Esophagus muscularis mucosa (tissue), 4 donors: ENCODE measurements around the gene C4orf36. TPM values are rescaled to one million over a fixed set of nuclear protein-coding genes. Genes with fewer than 3 reads are reported as not detected.

Experiments used
- DNase-seq: peaks from one replicate; pipeline ENCODE4 v3.0.0-alpha.2; 2017; ENCODE audit errors: extremely low spot score
- H3K27ac ChIP-seq, 4 donors: fragments of 200-600 bp; sonication (generic); replicated peaks in 1 of 4; 1 replicate in 3 of 4; 2 replicates in 1 of 4; pipeline ENCODE4 v1.5.1; 2016 to 2019; ENCODE audit warnings: mild to moderate bottlenecking in 1 of 4
- H3K27me3 ChIP-seq, 4 donors: fragments of 200-600 bp; sonication (generic); one replicate each; pipeline versions ENCODE4 v1.5.1 to v1.6.0; 2016 to 2019
- H3K36me3 ChIP-seq, 4 donors: fragments of 200-600 bp; sonication (generic); one replicate each; pipeline ENCODE4 v1.5.1; 2016 to 2019
- H3K4me1 ChIP-seq, 4 donors: fragments of 200-600 bp; sonication (generic); one replicate each; pipeline ENCODE4 v1.5.1; 2016 to 2019
- H3K4me3 ChIP-seq, 4 donors: fragments of 200-600 bp; sonication (generic); 1 replicate in 2 of 4; 2 replicates in 2 of 4; pipeline ENCODE4 v1.5.1; 2016 to 2019; ENCODE audit warnings: mild to moderate bottlenecking in 4 of 4, moderate library complexity in 1 of 4
- H3K9me3 ChIP-seq, 4 donors: fragments of 200-600 bp; sonication (generic); 1 replicate in 3 of 4; 2 replicates in 1 of 4; pipeline ENCODE4 v1.5.1; 2016 to 2019
- EP300 ChIP-seq: sonication (generic); formaldehyde crosslinking; IDR thresholded peaks from one replicate; pipeline ENCODE4 v1.6.1; 2017; ENCODE audit warnings: antibody characterized with exemption
- POLR2A ChIP-seq: fragments of 450-650 bp; IDR thresholded peaks from one replicate; pipeline ENCODE4 v1.6.1; 2017; ENCODE audit warnings: antibody characterized with exemption, moderate library complexity, mild to moderate bottlenecking, low read depth
- POLR2AphosphoS5 ChIP-seq, 2 donors: sonication (generic); formaldehyde crosslinking; IDR thresholded peaks; one replicate each; pipeline ENCODE4 v1.6.1; 2017; ENCODE audit warnings: antibody characterized with exemption in 2 of 2
- WGBS: methylation state at CpG from one replicate; pipeline ENCODE4 v1.1.5; 2018; 5-methylcytosine and 5-hydroxymethylcytosine counted together
- intact Hi-C: fragments of 100-400 bp; cut with DNase I; formaldehyde crosslinking; loops from one replicate; pipeline ENCODE4 v1.15.1; 2023
- total RNA-seq, 4 donors: library from RNA; depleted of rRNA; stranded (reverse); fragments of >200 nt; gene quantifications; one replicate each; pipeline versions ENCODE4 v1.1.0 to v1.2.1, GENCODE V29; 2016
- TF ChIP-seq, protein P1 (sequence below), 3 experiments: fragments of 200-600 bp in 2 of 3; fragments of 450-650 bp in 1 of 3; sonication (generic) in 2 of 3; IDR thresholded peaks; one replicate each; pipeline ENCODE4 v1.5.1; 2017 to 2019; ENCODE audit warnings: antibody characterized with exemption in 3 of 3, mild to moderate bottlenecking in 2 of 3, moderate library complexity in 1 of 3

C4orf36 gene
- total RNA-seq, 4 donors from 2014 or later, result 1.3 TPM; not detected in 3

DNA sequence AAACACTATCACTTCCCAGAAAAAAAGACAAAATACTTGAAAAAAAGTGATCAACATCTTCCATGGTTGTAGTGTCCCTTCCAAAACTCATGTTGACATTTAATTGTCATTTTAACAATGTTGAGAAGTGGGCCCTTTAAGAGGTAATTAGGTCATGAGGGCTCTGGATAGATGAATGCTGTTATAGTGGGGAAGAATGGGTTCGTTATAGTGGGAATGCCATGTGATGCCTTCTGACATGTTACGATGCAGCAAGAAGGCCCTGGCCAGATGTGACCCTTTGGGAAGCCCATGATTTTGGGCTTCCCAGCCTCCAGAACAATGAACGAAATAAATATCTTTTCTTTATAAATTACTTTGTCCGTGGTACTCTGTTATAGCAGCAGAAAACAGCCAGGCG lies 39.0 kb downstream of the C4orf36 start:
- Histone ChIP-seq H3K4me1 (peaks cover 0 to 16% (median 6%) of the 10 kb centered on the region in 4 donors), H3K36me3 (no peaks in the 10 kb centered on the region), H3K27ac (no peak overlapping the region), H3K27me3 (no peaks in the 10 kb centered on the region), H3K4me3 (no peak overlapping the region), H3K9me3 (no peaks in the 10 kb centered on the region)
- WGBS, result 98% methylated on average over 5 of the region's 5 CpGs
- no peak for DNase-seq
- no peak for TF ChIP-seq POLR2AphosphoS5 (IDR thresholded peaks at IDR 0.05)
- TF ChIP-seq, protein P1, sequence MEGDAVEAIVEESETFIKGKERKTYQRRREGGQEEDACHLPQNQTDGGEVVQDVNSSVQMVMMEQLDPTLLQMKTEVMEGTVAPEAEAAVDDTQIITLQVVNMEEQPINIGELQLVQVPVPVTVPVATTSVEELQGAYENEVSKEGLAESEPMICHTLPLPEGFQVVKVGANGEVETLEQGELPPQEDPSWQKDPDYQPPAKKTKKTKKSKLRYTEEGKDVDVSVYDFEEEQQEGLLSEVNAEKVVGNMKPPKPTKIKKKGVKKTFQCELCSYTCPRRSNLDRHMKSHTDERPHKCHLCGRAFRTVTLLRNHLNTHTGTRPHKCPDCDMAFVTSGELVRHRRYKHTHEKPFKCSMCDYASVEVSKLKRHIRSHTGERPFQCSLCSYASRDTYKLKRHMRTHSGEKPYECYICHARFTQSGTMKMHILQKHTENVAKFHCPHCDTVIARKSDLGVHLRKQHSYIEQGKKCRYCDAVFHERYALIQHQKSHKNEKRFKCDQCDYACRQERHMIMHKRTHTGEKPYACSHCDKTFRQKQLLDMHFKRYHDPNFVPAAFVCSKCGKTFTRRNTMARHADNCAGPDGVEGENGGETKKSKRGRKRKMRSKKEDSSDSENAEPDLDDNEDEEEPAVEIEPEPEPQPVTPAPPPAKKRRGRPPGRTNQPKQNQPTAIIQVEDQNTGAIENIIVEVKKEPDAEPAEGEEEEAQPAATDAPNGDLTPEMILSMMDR (IDR thresholded peaks at IDR 0.05), result no peak
- no peak for TF ChIP-seq POLR2A
- TF ChIP-seq EP300, result no peak
- intact Hi-C loops, result no loop called here

DNA sequence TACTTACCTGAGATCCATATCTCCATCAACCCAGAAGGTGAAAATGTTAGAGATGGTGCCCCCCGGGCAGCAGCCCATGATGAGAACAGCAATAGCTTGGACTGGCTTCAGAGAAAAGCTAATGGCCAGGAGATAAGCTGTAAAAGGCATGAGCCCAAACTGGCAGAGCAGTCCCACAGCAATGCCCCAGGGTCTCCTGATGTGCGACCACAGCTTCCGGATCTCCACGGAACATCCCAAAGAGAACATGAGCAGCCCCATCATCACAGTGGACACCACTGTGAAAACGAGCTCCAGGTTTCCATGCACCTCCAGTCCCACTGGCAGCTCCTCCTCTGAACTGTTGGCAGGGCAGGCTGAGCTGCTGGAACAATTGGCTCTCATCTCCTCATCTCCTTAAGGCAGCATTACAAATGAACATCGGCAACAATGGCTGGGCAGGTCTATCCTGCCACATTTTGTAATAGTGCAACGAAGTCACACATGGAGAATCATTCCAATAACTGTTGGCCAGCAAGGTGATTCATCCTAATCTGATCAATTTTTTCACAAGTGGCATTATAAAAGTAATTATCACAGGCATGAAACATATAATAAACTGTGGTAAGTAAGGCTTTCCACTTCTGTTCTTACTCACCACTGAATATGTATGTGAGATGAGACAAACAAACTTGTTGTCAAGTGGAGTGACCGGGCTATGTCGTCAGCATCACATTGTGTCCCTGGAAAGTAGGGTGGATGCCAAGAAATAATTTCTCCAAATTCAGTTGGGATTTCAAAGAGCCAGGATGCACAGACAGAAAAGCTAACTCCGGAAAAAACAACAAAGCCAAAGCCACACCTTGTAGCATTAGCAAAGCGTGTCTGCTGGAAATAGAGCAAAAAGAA lies 43.2 kb downstream of the C4orf36 start, which contains the start of gene SLC10A6:
SLC10A6 (minus strand) TSS at position 653 of the 888 bp plus-strand sequence; CDS start at position 384, 269 bp downstream.
- 75% methylated on average over 11 of the region's 11 CpGs for WGBS
- TF ChIP-seq POLR2AphosphoS5 (IDR thresholded peaks at IDR 0.05), result peak; percentile 21 to 62
- no peak for TF ChIP-seq POLR2A
- Histone ChIP-seq H3K27me3 (no peaks in the 10 kb centered on the region), H3K4me3 (peak within 1 kb of the TSS; percentile 25 to 35 (median 30)), H3K4me1 (peaks cover 0 to 17% (median 6%) of the 10 kb centered on the region in 4 donors), H3K27ac (peak within 1 kb of the TSS; percentile 25 to 63 (median 32)), H3K36me3 (no peaks in the 10 kb centered on the region), H3K9me3 (no peaks in the 10 kb centered on the region)
- DNase-seq, result no peak
- intact Hi-C loops, result no loop called here

DNA sequence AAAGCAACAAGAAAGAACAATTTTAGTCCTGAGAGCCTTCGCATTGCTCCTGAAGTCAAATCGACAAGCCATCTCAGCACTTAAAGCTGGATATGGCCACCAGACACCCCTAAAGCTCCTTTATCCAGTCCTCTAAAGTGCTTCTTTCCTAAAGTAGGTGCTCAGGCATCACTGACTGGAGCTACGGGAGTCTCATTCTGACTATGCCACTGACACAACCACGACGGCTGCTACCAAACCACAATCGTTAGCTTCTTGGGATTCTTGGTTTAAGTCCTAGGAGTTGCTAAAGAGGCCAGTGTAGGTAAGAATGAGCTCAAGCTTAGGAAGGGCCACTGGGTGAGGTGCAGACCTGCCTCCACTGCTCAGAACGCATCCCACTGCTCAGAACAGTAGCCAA lies 44.1 kb downstream of the C4orf36 start:
- H3K36me3 ChIP-seq, result no peaks in the 10 kb centered on the region
- peaks cover 0 to 17% (median 6%) of the 10 kb centered on the region in 4 donors for H3K4me1 ChIP-seq
- H3K4me3 ChIP-seq, result peak overlapping the region; percentile 25 to 35 (median 30)
- TF ChIP-seq EP300 (no peak), POLR2A (no peak)
- TF ChIP-seq, protein P1 (IDR thresholded peaks at IDR 0.05), result no peak
- peak overlapping the region; percentile 25 to 63 (median 32) for H3K27ac ChIP-seq
- WGBS, result 52% methylated on average over 3 of the region's 7 CpGs
- H3K9me3 ChIP-seq, result no peaks in the 10 kb centered on the region
- intact Hi-C loops, result no loop called here
- H3K27me3 ChIP-seq, result no peaks in the 10 kb centered on the region
- DNase-seq, result no peak

GRCh38 chr4:86847571-86847970 lies 44.7 kb downstream of the C4orf36 start:
- Histone ChIP-seq H3K27ac (peak overlapping the region in 1 of 4 donors; percentile 63), H3K9me3 (no peaks in the 10 kb centered on the region), H3K4me3 (peak overlapping the region; percentile 25 to 35 (median 30)), H3K4me1 (peaks cover 0 to 17% (median 6%) of the 10 kb centered on the region in 4 donors), H3K36me3 (no peaks in the 10 kb centered on the region), H3K27me3 (no peaks in the 10 kb centered on the region)
- no peak for DNase-seq
- TF ChIP-seq POLR2AphosphoS5 (IDR thresholded peaks at IDR 0.05) (no peak), EP300 (no peak), POLR2A (no peak)
- TF ChIP-seq, protein P1 (IDR thresholded peaks at IDR 0.05), result no peak
- 76% methylated on average over 4 of the region's 4 CpGs for WGBS
- intact Hi-C loops, result no loop called here

GRCh38 chr4:86846921-86847320 lies 45.3 kb downstream of the C4orf36 start:
- H3K4me1 ChIP-seq, result peaks cover 0 to 17% (median 6%) of the 10 kb centered on the region in 4 donors
- DNase-seq, result no peak
- H3K36me3 ChIP-seq, result no peaks in the 10 kb centered on the region
- peak overlapping the region in 3 of 4 donors; percentile 25 to 35 (median 30) for H3K4me3 ChIP-seq
- H3K27me3 ChIP-seq, result no peaks in the 10 kb centered on the region
- no peak overlapping the region for H3K27ac ChIP-seq
- intact Hi-C loops, result no loop called here
- no peaks in the 10 kb centered on the region for H3K9me3 ChIP-seq
- TF ChIP-seq POLR2AphosphoS5 (IDR thresholded peaks at IDR 0.05) (no peak), POLR2A (no peak), EP300 (no peak)
- TF ChIP-seq, protein P1 (IDR thresholded peaks at IDR 0.05), result no peak
